ENCODE measurements around the gene CFAP141.

The CFAP141 gene

GRCh38 chr1:154158307-154159125 lies 47.6 kb downstream of the CFAP141 start:
- no peak for TF ChIP-seq CTCF (conservative IDR thresholded peaks at IDR 0.05; ENCODE audit: low read depth, low read length)
- no peak overlapping the region for H3K4me3 ChIP-seq (ENCODE audit: low read depth, low read length)
- no peak for DNase-seq (ENCODE audit: low read depth)

DNA sequence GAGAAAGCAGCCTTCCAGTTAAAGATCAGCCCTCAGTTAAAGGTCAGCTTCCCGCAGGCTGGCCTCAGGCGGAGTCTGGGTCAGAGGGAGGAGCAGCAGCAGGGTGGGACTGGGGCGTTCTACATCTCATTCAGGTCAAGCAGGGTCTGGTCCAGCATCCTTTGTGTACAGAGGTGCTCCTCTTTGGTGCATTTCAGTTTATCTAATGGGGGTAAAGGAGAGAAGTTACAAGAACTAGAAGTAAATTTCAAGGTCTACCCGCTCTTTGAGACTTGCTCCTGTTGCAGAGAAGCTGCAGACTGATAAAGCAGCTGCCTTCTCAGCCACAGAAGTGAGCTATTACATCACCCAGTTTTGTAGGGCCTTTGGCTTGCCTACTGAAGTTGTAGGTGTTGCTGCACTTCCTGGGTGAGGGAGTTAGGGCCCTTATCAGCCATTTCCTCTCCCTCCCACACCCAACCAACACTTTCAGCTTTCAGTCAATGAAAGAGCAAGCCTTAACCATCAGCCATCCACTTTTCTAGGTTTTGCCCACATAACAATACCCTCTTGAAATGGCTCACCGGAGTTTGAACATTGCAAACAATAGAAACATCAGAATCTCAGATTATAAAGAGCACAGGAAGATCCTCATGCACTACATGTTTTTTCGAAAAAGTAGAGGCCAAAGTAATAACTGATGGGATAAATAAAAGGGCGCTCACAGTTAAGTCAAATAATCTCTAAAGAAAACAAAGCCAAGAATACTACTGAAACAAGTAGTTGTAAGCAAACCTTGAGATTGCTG lies 48.4 kb downstream of the CFAP141 start:
- no peak overlapping the region for H3K4me3 ChIP-seq (ENCODE audit: low read depth, low read length)
- peak; percentile 81 for DNase-seq (ENCODE audit: low read depth)
- no peak for TF ChIP-seq CTCF (conservative IDR thresholded peaks at IDR 0.05; ENCODE audit: low read depth, low read length)

DNA sequence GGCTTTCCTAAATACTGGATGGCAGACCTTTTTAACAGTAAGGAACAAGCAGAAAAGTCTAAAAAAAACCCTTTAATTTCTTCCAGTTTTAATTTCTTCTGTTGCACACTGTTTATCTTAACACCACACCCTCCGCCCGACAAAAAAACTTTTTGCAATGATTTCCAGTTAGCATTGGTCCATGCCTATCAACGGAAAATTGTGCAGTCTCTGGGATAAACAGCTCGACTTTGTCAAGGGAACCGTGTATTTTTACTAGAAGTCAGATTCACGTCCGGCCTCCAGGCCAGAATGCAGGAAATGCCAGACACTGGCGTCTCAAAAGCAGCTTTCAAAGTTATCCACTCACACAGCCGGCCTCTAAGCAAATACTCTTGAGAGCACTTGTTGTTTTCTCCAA lies 50.9 kb downstream of the CFAP141 start:
- H3K4me3 ChIP-seq (ENCODE audit: low read depth, low read length), result no peak overlapping the region
- DNase-seq (ENCODE audit: low read depth), result peak; percentile 87
- TF ChIP-seq CTCF (conservative IDR thresholded peaks at IDR 0.05; ENCODE audit: low read depth, low read length), result no peak

DNA sequence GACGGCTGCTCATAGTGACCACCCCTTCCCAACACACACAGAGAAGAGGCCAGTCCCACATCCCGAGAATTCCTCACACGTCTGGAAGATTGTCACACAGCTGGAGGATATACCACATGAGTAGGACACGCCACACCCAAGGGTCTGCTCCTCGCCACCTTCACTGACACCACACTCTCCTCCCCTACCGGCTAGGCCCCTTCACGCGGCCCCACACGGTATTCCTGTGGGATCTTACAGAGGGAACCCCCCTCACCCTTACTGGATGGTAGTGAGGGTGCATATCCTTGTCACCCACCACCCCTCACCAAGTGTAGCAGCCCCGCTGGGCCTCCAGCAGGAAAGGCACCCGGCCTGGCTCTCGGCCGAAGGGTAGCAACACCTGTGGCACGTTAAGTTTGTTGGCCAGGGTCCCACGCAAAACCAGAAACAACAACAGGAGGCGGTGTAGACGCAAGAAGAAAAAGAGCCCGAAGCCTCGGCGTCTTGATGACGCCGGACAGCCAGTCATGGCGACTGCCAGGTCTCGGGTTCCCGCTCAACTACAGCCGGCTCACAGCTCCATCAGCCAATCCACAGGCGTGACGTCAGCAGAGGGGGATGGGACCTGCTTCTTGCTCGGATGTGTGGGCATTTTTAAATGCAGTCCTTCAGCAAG lies 51.5 kb downstream of the CFAP141 start, which contains the start of gene NUP210L:
Gene NUP210L, minus strand, starts transcription at position 540 of the 658 bp plus-strand sequence.
- no peak for TF ChIP-seq CTCF (conservative IDR thresholded peaks at IDR 0.05; ENCODE audit: low read depth, low read length)
- no peak within 1 kb of the TSS for H3K4me3 ChIP-seq (ENCODE audit: low read depth, low read length)
- peak; percentile 31 for DNase-seq (ENCODE audit: low read depth)

DNA sequence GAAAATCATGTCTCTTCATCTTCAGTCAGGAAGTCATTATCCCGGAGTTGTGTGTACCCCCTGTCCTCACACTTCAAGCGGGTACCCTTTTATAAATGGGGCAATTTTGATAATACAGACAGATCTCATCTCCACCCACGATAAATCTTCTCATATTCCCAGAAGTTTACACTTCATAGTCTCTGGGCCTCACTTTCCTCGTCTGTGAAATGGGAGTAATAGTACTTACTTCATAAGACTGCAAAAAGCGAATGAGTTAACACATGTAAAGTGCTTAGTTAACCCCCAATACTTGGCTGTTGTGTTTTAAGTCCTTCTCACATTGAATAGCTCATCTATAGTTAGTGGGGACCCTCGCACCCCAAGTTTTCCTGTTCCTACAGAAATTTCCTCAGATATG lies 52.1 kb downstream of the CFAP141 start:
- DNase-seq (ENCODE audit: low read depth), result no peak
- H3K4me3 ChIP-seq (ENCODE audit: low read depth, low read length), result no peak overlapping the region
- no peak for TF ChIP-seq CTCF (conservative IDR thresholded peaks at IDR 0.05; ENCODE audit: low read depth, low read length)

DNA sequence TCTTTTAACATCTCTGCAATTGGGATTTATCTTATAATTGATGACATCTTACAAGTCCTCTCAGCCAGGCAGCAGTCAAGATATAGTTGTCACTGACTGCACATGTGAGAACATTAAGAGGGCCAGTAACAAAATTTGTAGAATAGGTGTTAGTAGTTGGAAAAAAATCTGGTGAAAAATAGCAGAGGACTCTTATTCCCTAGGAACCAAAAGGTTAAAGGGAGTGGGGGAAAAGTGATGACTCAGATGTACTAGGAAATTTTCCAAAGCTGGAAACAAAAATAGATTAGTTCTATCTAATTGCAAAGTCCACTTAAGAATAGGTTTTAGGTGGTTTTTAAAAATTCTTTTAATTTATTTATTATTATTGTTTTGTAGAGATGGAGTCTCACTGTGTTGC lies 54.8 kb downstream of the CFAP141 start:
- peak; percentile 34 for DNase-seq (ENCODE audit: low read depth)
- no peak for TF ChIP-seq CTCF (conservative IDR thresholded peaks at IDR 0.05; ENCODE audit: low read depth, low read length)
- H3K4me3 ChIP-seq (ENCODE audit: low read depth, low read length), result no peak overlapping the region

Measured in choroid plexus epithelial cell (primary cell).